ENCODE measurements around the gene UBE2Z. TPM values are rescaled to one million over a fixed set of nuclear protein-coding genes. Genes with fewer than 3 reads are reported as not detected.

Gene UBE2Z
- total and polyA plus RNA-seq, 2 donors (not counting 3 experiments of a cell fraction or from before 2014, with no cell fraction given), result 104 to 117 TPM

DNA sequence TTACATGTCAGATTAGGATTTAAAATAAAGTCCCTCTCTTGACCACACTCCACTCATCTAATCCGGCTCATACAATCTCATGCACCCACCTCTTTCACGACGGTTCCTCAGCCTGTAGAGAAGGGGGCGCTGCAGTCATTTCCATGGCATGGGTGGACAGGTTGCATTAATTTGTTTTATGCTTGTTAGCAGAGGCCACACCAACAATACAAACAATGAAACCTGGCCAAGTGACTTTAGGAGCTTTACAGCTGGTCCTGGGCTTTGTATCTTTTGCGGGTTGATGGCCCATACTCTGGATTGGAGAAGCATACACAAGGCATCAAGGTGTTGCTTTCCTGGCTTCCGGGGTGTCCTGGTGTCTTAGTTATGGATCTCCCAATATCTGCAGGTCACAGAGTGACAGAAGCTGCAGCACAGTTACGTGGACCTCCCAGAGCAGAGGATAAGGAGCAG lies 46.1 kb downstream of the UBE2Z start:
- Histone ChIP-seq H3K9ac (replicated peaks; ENCODE audit: extremely low read depth, insufficient read depth, low read length) (no peak overlapping the region), H3K9me3 (replicated peaks; ENCODE audit: control insufficient read depth, insufficient read depth, low read length) (no peaks in the 10 kb centered on the region), H3K9me1 (replicated peaks; ENCODE audit: control insufficient read depth, extremely low read depth, insufficient read depth, low read length) (no peaks in the 10 kb centered on the region), H3K4me1 (ENCODE audit: control insufficient read depth, extremely low read depth, insufficient read depth, low read length) (no peaks in the 10 kb centered on the region), H3K27me3 (ENCODE audit: control insufficient read depth in 2 of 2, insufficient read depth in 2 of 2, low read length in 2 of 2) (peaks cover 0 to 2% of the 10 kb centered on the region in 2 experiments), H3K27ac (ENCODE audit: insufficient read depth, low read depth, low read length) (no peak overlapping the region), H3K36me3 (ENCODE audit: control insufficient read depth in 2 of 2, extremely low read depth in 1 of 2, insufficient read depth in 2 of 2, low read length in 2 of 2) (no peaks in the 10 kb centered on the region), H4K20me1 (replicated peaks; ENCODE audit: control insufficient read depth, extremely low read depth, insufficient read depth, low read length) (no peaks in the 10 kb centered on the region), H3K79me2 (ENCODE audit: control insufficient read depth, insufficient read depth, low read length) (no peaks in the 10 kb centered on the region), H3K4me2 (ENCODE audit: insufficient read depth, low read length) (no peak overlapping the region), H3K4me3 (replicated peaks in 1 of 3; ENCODE audit: insufficient read depth in 1 of 3, low read depth in 1 of 3, low read length in 3 of 3) (no peak overlapping the region), H2AFZ (ENCODE audit: low read depth, low read length) (no peak overlapping the region)
- no TSS peak for BruUV-seq (replicated peaks)
- FAIRE-seq (peak; percentile 93), DNase-seq (ENCODE audit: low read depth, low spot score) (peak; percentile 69)
- intact Hi-C loops (cut with micrococcal nuclease), result loop anchor here (1.0 kb wide), 1 partner anchor 78 kb away; no protein-coding TSS in a partner anchor
- TF ChIP-seq JUN (IDR thresholded peaks at IDR 0.05; ENCODE audit: borderline replicate concordance, insufficient read depth, insufficient read length, low read depth) (no peak), POLR2AphosphoS5 (IDR thresholded peaks at IDR 0.05; ENCODE audit: insufficient read depth, low read depth, low read length) (no peak), MYC (IDR thresholded peaks at IDR 0.05; ENCODE audit: low read depth, low read length) (no peak), EZH2 (IDR thresholded peaks at IDR 0.05; ENCODE audit: borderline replicate concordance, low read depth, low read length, severe bottlenecking) (no peak), POLR2A (IDR thresholded peaks at IDR 0.05; ENCODE audit: low read depth, low read length) (no peak)
- TF ChIP-seq, protein P1, sequence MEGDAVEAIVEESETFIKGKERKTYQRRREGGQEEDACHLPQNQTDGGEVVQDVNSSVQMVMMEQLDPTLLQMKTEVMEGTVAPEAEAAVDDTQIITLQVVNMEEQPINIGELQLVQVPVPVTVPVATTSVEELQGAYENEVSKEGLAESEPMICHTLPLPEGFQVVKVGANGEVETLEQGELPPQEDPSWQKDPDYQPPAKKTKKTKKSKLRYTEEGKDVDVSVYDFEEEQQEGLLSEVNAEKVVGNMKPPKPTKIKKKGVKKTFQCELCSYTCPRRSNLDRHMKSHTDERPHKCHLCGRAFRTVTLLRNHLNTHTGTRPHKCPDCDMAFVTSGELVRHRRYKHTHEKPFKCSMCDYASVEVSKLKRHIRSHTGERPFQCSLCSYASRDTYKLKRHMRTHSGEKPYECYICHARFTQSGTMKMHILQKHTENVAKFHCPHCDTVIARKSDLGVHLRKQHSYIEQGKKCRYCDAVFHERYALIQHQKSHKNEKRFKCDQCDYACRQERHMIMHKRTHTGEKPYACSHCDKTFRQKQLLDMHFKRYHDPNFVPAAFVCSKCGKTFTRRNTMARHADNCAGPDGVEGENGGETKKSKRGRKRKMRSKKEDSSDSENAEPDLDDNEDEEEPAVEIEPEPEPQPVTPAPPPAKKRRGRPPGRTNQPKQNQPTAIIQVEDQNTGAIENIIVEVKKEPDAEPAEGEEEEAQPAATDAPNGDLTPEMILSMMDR (IDR thresholded peaks at IDR 0.05; ENCODE audit: extremely low read depth in 1 of 2, insufficient read depth in 1 of 2, low read depth in 1 of 2, low read length in 2 of 2), result peak; percentile 66 to 69
- ChIA-PET CTCF (interaction anchor here (0.6 to 2.2 kb wide), 22 partner anchors 18 to 230 kb away, joined by 3 to 113 read pairs (median 6); partner anchors contain the start of gene IGF2BP1), POLR2A (no interaction called here)
- dilution Hi-C loops (cut with MboI; ENCODE audit: extremely low pct_ligation_motif_present, low sequenced_read_pairs), result no loop called here

Data from endothelial cell of umbilical vein (primary cell).